Endothelial cell of umbilical vein (primary cell): ENCODE measurements around the gene LRRTM4. TPM values are rescaled to one million over a fixed set of nuclear protein-coding genes. Genes with fewer than 3 reads are reported as not detected.

Experiments
- BruUV-seq: library from RNA; stranded (reverse); fragments of 400-500 nt; replicated peaks from 2 replicates; lab custom pipeline; 2021; lab: Mats Ljungman, UMichigan
- CTCF ChIA-PET: fragments of 300-600, 350-600 bp; sonication (Branson Sonifier 250); formaldehyde crosslinking; loops from one replicate; lab custom pipeline; 2021; ENCODE audit warnings: antibody characterized with exemption, inconsistent platforms; lab: Charles Lee
- POLR2A ChIA-PET: fragments of 300-600, 350-600 bp; sonication (Branson Sonifier 250); formaldehyde crosslinking; loops from one replicate; lab custom pipeline; 2021; ENCODE audit warnings: antibody characterized with exemption, inconsistent platforms; lab: Charles Lee
- DNase-seq: peaks from one replicate; pipeline ENCODE4 v3.0.0-alpha.2; 2011; ENCODE audit warnings: low read depth, low spot score
- FAIRE-seq: peaks from 2 replicates; lab custom pipeline; 2011; peaks lifted over from hg19 to GRCh38; lab: Jason Lieb, UNC
- H2AFZ ChIP-seq: 2 replicates; pipeline ENCODE4 v1.6.0; 2012; ENCODE audit warnings: low read depth, low read length, control low read depth, inconsistent platforms
- H3K27ac ChIP-seq: 2 replicates; pipeline ENCODE4 v1.5.1; 2011; ENCODE audit warnings: low read depth, mild to moderate bottlenecking, control low read depth, low read length, moderate library complexity; ENCODE audit not compliant: insufficient read depth
- H3K27me3 ChIP-seq, 2 experiments: 2 replicates each; pipeline versions ENCODE4 v1.6.0 to v1.6.1; 2011; ENCODE audit warnings: low read length in 2 of 2, mixed read lengths in 1 of 2; ENCODE audit not compliant: control insufficient read depth in 2 of 2, insufficient read depth in 2 of 2
- H3K36me3 ChIP-seq, 2 experiments: 2 replicates in 1 of 2; 3 replicates in 1 of 2; pipeline ENCODE4 v1.5.1; 2011; ENCODE audit warnings: low read length in 2 of 2, mild to moderate bottlenecking in 1 of 2, moderate library complexity in 1 of 2; ENCODE audit not compliant: control insufficient read depth in 2 of 2, insufficient read depth in 2 of 2; ENCODE audit errors: extremely low read depth in 1 of 2
- H3K4me1 ChIP-seq: 3 replicates; pipeline ENCODE4 v1.5.1; 2011; ENCODE audit warnings: mild to moderate bottlenecking, low read length; ENCODE audit not compliant: control insufficient read depth, insufficient read depth; ENCODE audit errors: extremely low read depth
- H3K4me2 ChIP-seq: 2 replicates; pipeline ENCODE4 v1.6.1; 2011; ENCODE audit warnings: low read length, control low read depth, mixed read lengths; ENCODE audit not compliant: insufficient read depth
- H3K4me3 ChIP-seq, 3 experiments: fragments of 200-600 bp in 1 of 3; sonication (generic), shearing (Covaris generic) in 1 of 3; replicated peaks in 1 of 3; 2 replicates each; pipeline ENCODE4 v1.5.1; 2011 to 2016; ENCODE audit warnings: control low read depth in 3 of 3, low read length in 3 of 3, mild to moderate bottlenecking in 2 of 3, inconsistent platforms in 1 of 3, low read depth in 1 of 3, moderate library complexity in 1 of 3; ENCODE audit not compliant: insufficient read depth in 1 of 3
- H3K79me2 ChIP-seq: 2 replicates; pipeline ENCODE4 v1.6.0; 2012; ENCODE audit warnings: low read length, inconsistent platforms; ENCODE audit not compliant: control insufficient read depth, insufficient read depth
- H3K9ac ChIP-seq: replicated peaks from 2 replicates; pipeline ENCODE3; 2011; ENCODE audit warnings: low read length, control low read depth; ENCODE audit not compliant: insufficient read depth; ENCODE audit errors: extremely low read depth
- H3K9me1 ChIP-seq: replicated peaks from 3 replicates; pipeline ENCODE4 v1.6.0; 2011; ENCODE audit warnings: mild to moderate bottlenecking, low read length; ENCODE audit not compliant: control insufficient read depth, insufficient read depth; ENCODE audit errors: extremely low read depth
- H3K9me3 ChIP-seq: replicated peaks from 2 replicates; pipeline ENCODE4 v1.5.1; 2012; ENCODE audit warnings: low read length, inconsistent platforms; ENCODE audit not compliant: control insufficient read depth, insufficient read depth
- H4K20me1 ChIP-seq: replicated peaks from 2 replicates; pipeline ENCODE3; 2011; ENCODE audit warnings: mild to moderate bottlenecking, low read length; ENCODE audit not compliant: control insufficient read depth, insufficient read depth; ENCODE audit errors: extremely low read depth
- CTCF ChIP-seq, 2 donors: IDR thresholded peaks; 1 replicate in 1 of 2; 2 replicates in 1 of 2; pipeline ENCODE4 v1.5.1; 2011; ENCODE audit warnings: low read length in 2 of 2, mild to moderate bottlenecking in 2 of 2, moderate library complexity in 2 of 2, control low read depth in 1 of 2, inconsistent platforms in 1 of 2, low read depth in 1 of 2; ENCODE audit not compliant: insufficient read depth in 1 of 2; ENCODE audit errors: extremely low read depth in 1 of 2
- EZH2 ChIP-seq: IDR thresholded peaks from 2 replicates; pipeline ENCODE4 v1.6.1; 2012; ENCODE audit warnings: borderline replicate concordance, low read depth, mild to moderate bottlenecking, moderate library complexity, low read length, inconsistent platforms; ENCODE audit not compliant: severe bottlenecking
- FOS ChIP-seq: IDR thresholded peaks from 2 replicates; pipeline ENCODE4 v1.6.1; 2011; ENCODE audit warnings: mild to moderate bottlenecking, low read length, moderate library complexity, borderline replicate concordance; ENCODE audit not compliant: insufficient read depth
- GATA2 ChIP-seq: IDR thresholded peaks from 2 replicates; pipeline ENCODE4 v1.7.0; 2011; ENCODE audit warnings: low read depth, mild to moderate bottlenecking, moderate library complexity, mixed read lengths, low read length; ENCODE audit not compliant: insufficient read length, insufficient read depth
- JUN ChIP-seq: IDR thresholded peaks from 2 replicates; pipeline ENCODE4 v1.6.1; 2011; ENCODE audit warnings: borderline replicate concordance, low read depth; ENCODE audit not compliant: insufficient read length, insufficient read depth
- MAX ChIP-seq: IDR thresholded peaks from 2 replicates; pipeline ENCODE4 v1.6.1; 2011; ENCODE audit not compliant: insufficient read depth, insufficient read length
- MYC ChIP-seq: IDR thresholded peaks from one replicate; pipeline ENCODE4 v1.6.1; 2011; ENCODE audit warnings: mild to moderate bottlenecking, low read depth, low read length
- POLR2A ChIP-seq: IDR thresholded peaks from 2 replicates; pipeline ENCODE4 v1.6.1; 2012; ENCODE audit warnings: low read depth, mild to moderate bottlenecking, control low read depth, low read length
- POLR2AphosphoS5 ChIP-seq: IDR thresholded peaks from 2 replicates; pipeline ENCODE4 v1.6.1; 2012; ENCODE audit warnings: low read depth, mild to moderate bottlenecking, control low read depth, low read length, moderate library complexity; ENCODE audit not compliant: insufficient read depth
- dilution Hi-C: fragments of 300-500 bp; cut with MboI; formaldehyde crosslinking; loops from one replicate; pipeline ENCODE4 v1.15.0; 2019; ENCODE audit warnings: low sequenced_read_pairs; ENCODE audit not compliant: extremely low pct_ligation_motif_present
- intact Hi-C: fragments of 100-400 bp; cut with micrococcal nuclease; formaldehyde crosslinking; loops from one replicate; pipeline ENCODE4 v1.10.0; 2022
- polyA plus RNA-seq, 4 experiments: library from polyadenylated mRNA; depleted of rRNA in 3 of 4; stranded (reverse) in 3 of 4; unstranded in 1 of 4; fragments of >200 nt; gene quantifications; 2 replicates each; pipeline versions ENCODE4 v1.2.1 to v1.2.3, GENCODE V29; 2011 to 2012; ENCODE audit warnings: missing spikeins in 1 of 4
- total RNA-seq: library from RNA; stranded (reverse); gene quantifications from 2 replicates; pipeline ENCODE4 v1.2.3, GENCODE V29; 2021

Gene LRRTM4
- total and polyA plus RNA-seq, 2 donors (not counting 3 experiments of a cell fraction or from before 2014, with no cell fraction given) = not detected

GRCh38 chr2:77520641-77521547 lies 1.3 kb downstream of the LRRTM4 start:
- no peaks in the 10 kb centered on the region for H3K36me3 ChIP-seq
- H3K27ac ChIP-seq = no peak overlapping the region
- dilution Hi-C loops = no loop called here
- H4K20me1 ChIP-seq = no peaks in the 10 kb centered on the region
- H3K4me1 ChIP-seq = no peaks in the 10 kb centered on the region
- FAIRE-seq (no peak), DNase-seq (no peak)
- H3K9ac ChIP-seq = no peak overlapping the region
- ChIA-PET CTCF (no interaction called here), POLR2A (no interaction called here)
- no peaks in the 10 kb centered on the region for H3K9me1 ChIP-seq
- H2AFZ ChIP-seq = no peak overlapping the region
- TF ChIP-seq JUN (no peak), MAX (no peak), POLR2AphosphoS5 (no peak), POLR2A (no peak), FOS (no peak), EZH2 (no peak), MYC (no peak), CTCF (IDR thresholded peaks at IDR 0.05; ENCODE audit: extremely low read depth in 1 of 2, insufficient read depth in 1 of 2, low read depth in 1 of 2, low read length in 2 of 2) (no peak), GATA2 (no peak)
- BruUV-seq = no TSS peak
- no peak overlapping the region for H3K4me2 ChIP-seq
- no peaks in the 10 kb centered on the region for H3K79me2 ChIP-seq
- no peak overlapping the region for H3K4me3 ChIP-seq
- intact Hi-C loops = loop anchor here (5.0 kb wide), 1 partner anchor 516 kb away; no protein-coding TSS in a partner anchor
- H3K27me3 ChIP-seq = no peaks in the 10 kb centered on the region
- no peaks in the 10 kb centered on the region for H3K9me3 ChIP-seq
